Nephron (organoid): Measurements from ENCODE around the gene ROS1.
A peak's percentile ranks its signal among the peaks of the same experiment; 100 is the strongest.

ENCODE experiments used
- H3K27ac Mint-ChIP-seq, 3 experiments: 2 replicates each; pipeline ENCODE4 v1.8.0; 2020; ENCODE audit warnings: mixed read lengths in 3 of 3, mild to moderate bottlenecking in 2 of 3, moderate library complexity in 1 of 3
- H3K27me3 Mint-ChIP-seq: 2 replicates; pipeline ENCODE4 v1.8.0; 2021; ENCODE audit warnings: low read depth, mild to moderate bottlenecking, moderate library complexity, mixed read lengths
- H3K36me3 Mint-ChIP-seq: 2 replicates; pipeline ENCODE4 v1.8.0; 2020; ENCODE audit warnings: low read depth, mixed read lengths
- H3K4me1 Mint-ChIP-seq: 2 replicates; pipeline ENCODE4 v1.8.0; 2020; ENCODE audit warnings: mixed read lengths
- H3K4me3 Mint-ChIP-seq, 3 experiments: 2 replicates each; pipeline ENCODE4 v1.8.0; 2020; ENCODE audit warnings: mild to moderate bottlenecking in 3 of 3, mixed read lengths in 3 of 3, moderate library complexity in 2 of 3
- H3K9me3 Mint-ChIP-seq: 2 replicates; pipeline ENCODE4 v1.8.0; 2020; ENCODE audit warnings: mixed read lengths
- CTCF ChIP-seq, 3 experiments: fragments of 200-600 bp; sonication (generic); IDR thresholded peaks; one replicate each; pipeline ENCODE4 v1.5.0; 2021; ENCODE audit warnings: antibody characterized with exemption in 3 of 3; ENCODE audit not compliant: unreplicated experiment in 3 of 3

The ROS1 gene

GRCh38 chr6:117409863-117410262 is 15.9 kb downstream of the ROS1 start:
- Mint-ChIP-seq H3K36me3 (no peaks in the 10 kb centered on the region), H3K4me1 (no peaks in the 10 kb centered on the region), H3K9me3 (no peaks in the 10 kb centered on the region), H3K27ac (no peak overlapping the region), H3K27me3 (peaks cover 3% of the 10 kb centered on the region), H3K4me3 (no peak overlapping the region)
- TF ChIP-seq CTCF (IDR thresholded peaks at IDR 0.05; ENCODE audit: unreplicated experiment in 3 of 3), result no peak

- H3K4me1 Mint-ChIP-seq, result no peaks in the 10 kb centered on the region
- H3K27ac Mint-ChIP-seq, result no peak overlapping the region
- no peak overlapping the region for H3K4me3 Mint-ChIP-seq
- no peaks in the 10 kb centered on the region for H3K9me3 Mint-ChIP-seq
- peaks cover 3% of the 10 kb centered on the region for H3K27me3 Mint-ChIP-seq
- no peaks in the 10 kb centered on the region for H3K36me3 Mint-ChIP-seq
- TF ChIP-seq CTCF (IDR thresholded peaks at IDR 0.05; ENCODE audit: unreplicated experiment in 3 of 3), result no peak
Measured at GRCh38 chr6:117409420-117409819, 16.3 kb downstream of the ROS1 start.

GRCh38 chr6:117404548-117404947 is 21.2 kb downstream of the ROS1 start:
- peak in 2 of 3 experiments; percentile 7 to 12 for TF ChIP-seq CTCF (IDR thresholded peaks at IDR 0.05; ENCODE audit: unreplicated experiment in 3 of 3)
- H3K27ac Mint-ChIP-seq, result no peak overlapping the region
- H3K36me3 Mint-ChIP-seq, result no peaks in the 10 kb centered on the region
- no peak overlapping the region for H3K4me3 Mint-ChIP-seq
- no peaks in the 10 kb centered on the region for H3K4me1 Mint-ChIP-seq
- H3K27me3 Mint-ChIP-seq, result peaks cover 2% of the 10 kb centered on the region
- no peaks in the 10 kb centered on the region for H3K9me3 Mint-ChIP-seq

- TF ChIP-seq CTCF (IDR thresholded peaks at IDR 0.05; ENCODE audit: unreplicated experiment in 3 of 3), result no peak
- Mint-ChIP-seq H3K27ac (no peak overlapping the region), H3K36me3 (no peaks in the 10 kb centered on the region), H3K9me3 (no peaks in the 10 kb centered on the region), H3K4me3 (no peak overlapping the region), H3K4me1 (no peaks in the 10 kb centered on the region), H3K27me3 (no peaks in the 10 kb centered on the region)
Measured at GRCh38 chr6:117401799-117402198, 23.9 kb downstream of the ROS1 start.

- Mint-ChIP-seq H3K9me3 (no peaks in the 10 kb centered on the region), H3K4me3 (no peak overlapping the region), H3K27ac (no peak overlapping the region), H3K27me3 (no peaks in the 10 kb centered on the region), H3K36me3 (no peaks in the 10 kb centered on the region), H3K4me1 (no peaks in the 10 kb centered on the region)
- peak in 2 of 3 experiments; percentile 24 to 29 for TF ChIP-seq CTCF (IDR thresholded peaks at IDR 0.05; ENCODE audit: unreplicated experiment in 3 of 3)
Measured at GRCh38 chr6:117399924-117400323, 25.8 kb downstream of the ROS1 start.

GRCh38 chr6:117399126-117399525 is 26.6 kb downstream of the ROS1 start:
- Mint-ChIP-seq H3K9me3 (no peaks in the 10 kb centered on the region), H3K4me1 (no peaks in the 10 kb centered on the region), H3K27me3 (no peaks in the 10 kb centered on the region), H3K4me3 (no peak overlapping the region), H3K27ac (no peak overlapping the region), H3K36me3 (no peaks in the 10 kb centered on the region)
- TF ChIP-seq CTCF (IDR thresholded peaks at IDR 0.05; ENCODE audit: unreplicated experiment in 3 of 3), result no peak
